LNCaP clone FGC (cell line): Measurements from ENCODE around the gene TRIM52.

Experiments
- DNase-seq: peaks from one replicate; pipeline ENCODE4 v3.0.0-alpha.2; 2011; ENCODE audit warnings: low read depth
- H3K4me3 ChIP-seq: 2 replicates; pipeline ENCODE4 v1.5.1; 2011; ENCODE audit warnings: mild to moderate bottlenecking, low read depth, low read length, control low read depth
- CTCF ChIP-seq: IDR thresholded peaks from 2 replicates; pipeline ENCODE4 v1.5.1; 2012; ENCODE audit warnings: mild to moderate bottlenecking; ENCODE audit not compliant: control insufficient read depth, insufficient read depth; ENCODE audit errors: extremely low read depth

Gene TRIM52

DNA sequence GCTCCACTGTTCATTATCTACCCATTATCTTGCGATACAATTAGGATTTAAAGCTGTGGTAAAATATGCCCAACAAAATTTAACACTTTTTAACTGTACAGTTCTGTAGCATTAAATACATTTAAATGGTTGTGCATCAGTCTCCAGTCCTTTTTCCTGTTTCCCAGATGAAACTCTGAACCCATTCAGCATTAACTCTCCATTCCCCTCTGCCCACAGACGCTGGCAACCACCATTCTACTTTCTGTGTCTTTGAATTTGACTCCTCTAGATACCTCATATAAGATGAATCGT, 53.0 kb downstream of the TRIM52 start:
- H3K4me3 ChIP-seq = peak overlapping the region; percentile 57
- DNase-seq = no peak

GRCh38 chr5:181207214-181207959, 53.6 kb downstream of the TRIM52 start:
- no peak for TF ChIP-seq CTCF
- peak overlapping the region; percentile 57 for H3K4me3 ChIP-seq
- DNase-seq = no peak

More for the DNA sequence above, 53.0 kb downstream of the TRIM52 start:
- TF ChIP-seq CTCF = no peak

DNA sequence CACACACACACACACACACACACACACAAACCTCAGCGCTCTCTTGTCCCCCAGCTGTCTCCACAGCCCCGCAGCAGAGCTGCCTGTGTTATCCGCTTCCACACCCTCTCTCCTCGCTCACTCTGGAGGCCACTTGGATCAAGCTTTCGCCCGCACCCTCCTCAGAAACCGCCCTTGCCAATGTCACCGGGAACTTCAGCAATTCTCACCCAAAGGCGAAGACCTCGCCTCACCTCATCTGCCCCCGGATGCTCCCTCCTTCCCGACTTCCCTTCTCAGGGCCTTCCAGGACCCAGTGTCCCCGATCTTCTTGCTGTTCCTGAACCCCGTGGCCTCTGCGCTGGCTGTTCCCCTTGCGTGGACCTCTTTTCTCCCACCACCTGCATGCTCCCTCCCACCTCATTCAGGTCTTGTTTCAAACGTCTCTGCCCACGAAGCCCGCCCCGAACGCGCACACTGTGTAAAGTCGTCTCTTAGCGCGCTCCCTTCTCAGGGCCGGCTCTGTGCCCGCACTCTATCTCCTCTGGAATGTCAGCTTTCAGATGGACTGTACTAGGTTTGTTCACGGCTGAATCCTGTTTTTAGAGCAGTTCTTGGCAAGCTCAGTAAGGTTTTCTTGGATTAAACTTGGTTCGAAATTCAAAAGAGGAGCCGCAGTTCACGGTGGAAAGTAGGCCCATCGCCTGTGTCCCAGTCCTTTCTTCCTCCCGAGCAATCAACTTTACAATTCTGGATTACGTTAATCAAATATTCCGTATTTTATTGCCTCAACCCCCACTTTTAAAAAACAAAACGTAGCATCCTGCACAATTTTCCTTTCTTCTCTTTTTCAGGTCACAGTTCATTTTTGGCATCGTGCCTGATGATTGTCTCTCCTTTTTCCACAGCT, 54.9 kb downstream of the TRIM52 start:
- TF ChIP-seq CTCF = no peak
- DNase-seq = no peak
- peak overlapping the region; percentile 57 for H3K4me3 ChIP-seq
